Suppressor macrophage treated with lipopolysaccharide for 1 hour (primary cell): Measurements from ENCODE around the gene EFHB.
"Not testable (repeated sequence)": the region's sequence is repeated elsewhere in the genome, so short reads cannot be mapped to it uniquely, and the experiment has no call there.

Experiments
- DNase-seq, 3 donors: peaks; one replicate each; pipeline ENCODE4 v3.0.0-alpha.2; 2020 to 2022

Gene EFHB

GRCh38 chr3:19934098-19934566 lies at the start of gene EFHB:
TSS of gene EFHB (minus strand) at chr3:19934217. CDS start at chr3:19934018, 199 bp downstream.
- DNase-seq, result peak in 2 of 3 donors; percentile 10 to 23

DNA sequence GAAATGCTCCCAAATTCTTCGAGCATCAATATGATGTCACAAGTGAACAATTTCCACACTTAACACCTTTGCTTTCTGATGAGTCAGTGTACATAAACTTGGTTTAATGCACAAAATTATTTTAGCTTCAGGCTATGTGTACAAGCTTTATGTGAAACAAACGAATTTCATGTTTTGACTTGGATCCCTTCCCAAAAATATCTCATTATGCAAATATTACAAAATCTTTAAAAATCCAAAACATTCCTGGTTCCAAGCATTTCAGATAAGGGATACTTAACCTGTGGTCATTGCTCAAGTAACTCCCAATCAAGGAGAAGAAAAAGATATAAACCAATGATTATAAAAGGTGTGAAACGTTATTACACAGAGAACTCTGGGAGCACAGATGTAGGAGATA lies 38.0 kb upstream of the EFHB start:
- DNase-seq, result no peak

- DNase-seq, result no peak
Measured at GRCh38 chr3:19970327-19970726, 36.3 kb upstream of the EFHB start.

DNA sequence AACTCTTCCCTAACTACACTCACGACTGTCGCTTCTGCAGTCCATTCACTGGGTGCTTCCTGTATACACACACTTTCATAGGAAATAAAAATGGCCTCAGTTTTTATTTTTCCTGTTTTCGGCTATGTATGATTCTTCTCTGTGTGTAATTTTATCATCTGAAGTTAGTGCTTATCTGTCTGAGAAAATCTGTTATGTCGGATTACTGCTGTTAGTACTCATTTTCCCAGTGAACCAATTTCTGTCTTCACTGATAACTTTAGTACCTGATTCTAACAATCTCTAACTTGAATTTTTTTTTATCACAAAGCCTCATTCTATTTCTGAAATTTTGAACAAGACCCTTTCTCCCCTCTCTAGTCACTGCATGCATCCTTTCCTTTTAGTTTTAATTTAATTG lies 33.8 kb upstream of the EFHB start:
- DNase-seq, result no peak

GRCh38 chr3:19967208-19967607 lies 33.2 kb upstream of the EFHB start:
- DNase-seq, result no peak

GRCh38 chr3:19961960-19962359 lies 27.9 kb upstream of the EFHB start:
- DNase-seq, result no peak

DNA sequence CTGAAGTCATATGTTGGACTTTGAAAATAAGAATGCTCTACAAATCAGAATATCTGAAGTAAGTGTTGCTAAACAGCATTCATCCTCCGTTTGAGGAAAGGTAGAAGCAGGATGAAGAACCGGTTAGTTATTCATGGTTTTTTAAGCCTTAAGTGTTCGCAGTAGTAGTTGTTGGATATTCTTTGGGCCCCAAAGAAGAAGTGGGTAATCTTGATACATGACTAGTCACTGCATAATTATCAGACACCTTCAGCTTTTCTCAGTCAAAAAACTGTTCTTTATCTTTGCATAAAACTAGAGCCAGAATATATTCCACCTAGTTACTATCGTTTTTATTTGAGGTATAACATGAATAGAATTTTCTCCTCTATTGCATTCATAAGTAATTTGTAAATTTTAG lies 26.7 kb upstream of the EFHB start:
- DNase-seq, result no peak

- no peak for DNase-seq
Measured at GRCh38 chr3:19959505-19959904, 25.5 kb upstream of the EFHB start.

- DNase-seq, result not testable (repeated sequence)
Measured at GRCh38 chr3:19957354-19957753, 23.3 kb upstream of the EFHB start.

DNA sequence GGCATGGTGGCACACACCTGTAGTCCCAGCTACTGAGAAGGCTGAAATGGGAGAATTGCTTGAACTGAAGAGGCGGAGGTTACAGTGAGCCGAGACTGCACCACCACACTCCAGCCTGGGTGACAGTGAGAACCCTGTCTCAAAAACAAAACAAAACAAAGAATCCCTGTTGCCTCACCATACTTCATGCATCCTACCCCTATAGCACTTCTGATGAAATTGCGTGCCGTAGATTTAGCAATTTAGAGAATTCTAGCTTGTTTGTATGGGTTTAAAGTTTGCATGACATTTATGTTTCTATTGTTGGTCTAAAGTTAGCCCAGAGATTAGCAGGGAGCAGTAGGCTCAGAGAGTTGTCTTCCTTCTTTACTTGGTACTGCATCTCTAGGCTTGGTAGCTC lies 20.7 kb upstream of the EFHB start:
- DNase-seq, result no peak

DNA sequence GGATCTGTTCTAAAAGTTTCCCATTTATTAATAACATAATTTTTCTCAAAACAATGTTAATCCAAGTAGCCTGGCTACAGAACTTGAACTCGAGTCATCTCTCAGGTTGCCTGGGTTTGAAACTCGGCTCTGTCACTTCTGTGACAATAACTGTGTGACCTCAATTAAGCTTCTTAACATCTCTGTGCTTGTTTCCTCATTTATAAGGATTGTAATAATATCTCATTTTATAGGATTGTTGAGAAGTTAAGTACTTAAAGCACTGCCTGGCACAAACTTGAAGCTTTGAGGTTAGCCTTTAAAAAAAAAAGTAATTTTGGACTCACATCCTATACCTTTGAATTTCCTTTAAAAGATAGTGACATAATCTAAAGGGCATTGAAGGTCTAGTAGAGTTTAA lies 16.3 kb upstream of the EFHB start:
- no peak for DNase-seq

DNA sequence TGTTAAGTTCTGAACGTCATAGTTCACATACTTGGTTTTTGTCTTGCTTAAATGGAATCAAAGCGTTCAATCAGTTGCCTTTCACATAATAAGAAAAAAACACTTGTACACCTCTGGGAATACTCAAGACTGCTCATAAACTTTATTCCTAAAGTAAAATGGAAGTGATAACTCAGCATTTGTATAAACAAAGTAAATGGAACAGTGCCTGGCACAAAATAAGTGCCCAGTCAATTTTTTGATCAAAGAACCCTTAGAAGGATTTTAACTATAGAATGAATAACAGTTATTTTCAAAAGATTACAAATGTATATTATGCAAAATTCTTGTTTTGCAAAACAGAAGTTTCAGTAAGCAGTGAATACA lies 14.2 kb upstream of the EFHB start:
- no peak for DNase-seq

DNA sequence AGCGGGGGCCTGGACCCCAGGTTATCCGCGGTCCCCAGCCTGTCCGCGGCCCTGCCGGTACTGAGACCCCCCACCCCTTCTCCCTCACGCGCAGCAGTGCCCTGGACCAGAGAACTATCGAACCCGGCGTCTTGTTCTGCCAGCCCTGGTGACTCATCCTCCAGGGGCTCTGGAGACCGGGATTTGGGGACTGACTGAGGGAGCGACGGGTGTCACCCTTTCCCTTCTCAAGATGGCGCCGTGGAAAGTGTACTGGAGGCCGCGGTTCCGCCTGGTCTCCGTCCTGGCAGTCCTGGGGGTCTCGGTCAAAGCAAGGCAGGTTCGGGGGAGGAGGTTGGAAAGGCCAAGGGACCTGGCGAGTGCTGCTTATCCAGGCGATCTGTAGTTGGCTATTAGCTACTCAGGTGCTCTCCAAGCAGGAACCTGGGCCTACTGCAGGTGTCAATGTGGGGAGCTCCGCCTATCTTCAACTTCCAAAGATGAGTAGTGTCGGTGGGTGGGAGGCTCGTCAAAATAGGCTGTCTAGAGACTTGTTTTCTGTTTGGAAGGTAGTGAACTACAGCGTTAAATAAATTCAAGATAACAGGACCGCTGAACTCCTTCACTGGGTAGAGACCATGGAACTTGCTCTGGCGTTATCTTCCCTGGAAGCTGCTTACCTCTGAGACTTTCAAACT lies 13.7 kb upstream of the EFHB start:
- peak; percentile 69 to 78 (median 76) for DNase-seq

GRCh38 chr3:19946832-19947548 lies 13.0 kb upstream of the EFHB start, which contains the start of gene RAB5A:
TSS of gene RAB5A (plus strand) at chr3:19947097. CDS start at chr3:19950899, 3,802 bp downstream.
- peak; percentile 98 to 99 (median 99) for DNase-seq

- DNase-seq, result peak in 1 of 3 donors; percentile 50
Measured at GRCh38 chr3:19945969-19946831, 12.2 kb upstream of the EFHB start.

GRCh38 chr3:19945534-19945933 lies 11.5 kb upstream of the EFHB start:
- DNase-seq, result peak in 2 of 3 donors; percentile 13 to 37

DNA sequence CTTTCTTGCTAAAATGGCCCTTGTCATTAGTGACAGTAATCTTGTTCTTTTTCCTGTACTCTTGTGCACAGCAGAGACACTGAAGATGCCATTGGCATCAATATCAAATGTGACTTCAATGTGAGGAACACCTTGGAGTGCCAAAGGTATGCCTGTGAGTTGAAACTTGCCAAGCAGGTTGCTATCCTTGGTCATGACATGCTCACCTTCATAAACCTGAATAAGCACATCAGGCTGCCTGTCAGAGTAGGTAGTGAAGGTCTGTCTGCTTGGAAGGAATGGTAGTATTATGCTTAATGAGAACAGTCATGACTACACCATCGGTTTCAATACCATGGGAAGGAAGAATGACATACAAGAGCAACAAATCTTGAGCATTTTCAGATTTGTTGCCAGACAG lies 6.6 kb upstream of the EFHB start:
- DNase-seq, result no peak

- no peak for DNase-seq
Measured at GRCh38 chr3:19938295-19938627, 4.2 kb upstream of the EFHB start.

DNA sequence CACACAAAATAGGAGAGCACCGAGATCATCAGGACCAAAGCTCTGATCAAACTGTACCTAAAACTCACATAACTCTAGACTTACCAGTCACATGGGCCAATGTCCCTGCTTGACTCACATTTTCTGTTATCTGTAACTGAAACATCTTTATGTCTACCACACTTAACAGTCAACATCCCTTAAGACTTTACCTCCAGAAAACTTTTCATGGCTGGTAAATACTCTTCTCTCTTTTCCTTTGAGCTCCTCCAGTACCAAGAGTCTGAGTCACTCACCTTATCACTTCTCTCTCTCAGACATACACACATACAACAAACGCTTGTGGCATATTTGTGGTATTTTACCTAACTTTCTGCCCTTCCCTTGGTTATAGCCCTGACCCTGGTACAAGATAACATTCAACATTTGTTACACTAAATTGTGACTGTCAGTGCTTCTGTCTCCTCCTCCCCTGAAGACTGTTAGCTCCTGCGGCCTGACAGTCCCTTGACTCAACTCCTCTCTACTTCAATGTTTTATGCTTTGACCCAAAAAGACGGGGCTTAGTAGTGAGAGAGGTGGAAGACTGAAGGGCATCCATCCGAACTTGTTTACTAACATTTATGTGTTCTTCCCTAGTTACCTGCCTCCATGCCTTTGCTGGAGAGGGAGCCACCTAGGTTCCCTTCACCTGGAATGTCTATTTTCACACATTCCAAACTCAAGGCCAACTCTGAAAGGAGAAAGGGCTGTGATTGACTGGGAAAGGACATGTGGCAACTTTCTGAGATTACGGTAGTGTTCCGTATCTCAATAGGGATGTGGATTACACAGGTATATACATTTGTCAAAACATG lies 3.7 kb upstream of the EFHB start:
- no peak for DNase-seq

GRCh38 chr3:19932422-19932821 lies 1.6 kb downstream of the EFHB start:
- DNase-seq, result peak in 1 of 3 donors; percentile 5

- DNase-seq, result peak; percentile 63 to 81 (median 75)
Measured at GRCh38 chr3:19931767-19932188, 2.2 kb downstream of the EFHB start.

DNA sequence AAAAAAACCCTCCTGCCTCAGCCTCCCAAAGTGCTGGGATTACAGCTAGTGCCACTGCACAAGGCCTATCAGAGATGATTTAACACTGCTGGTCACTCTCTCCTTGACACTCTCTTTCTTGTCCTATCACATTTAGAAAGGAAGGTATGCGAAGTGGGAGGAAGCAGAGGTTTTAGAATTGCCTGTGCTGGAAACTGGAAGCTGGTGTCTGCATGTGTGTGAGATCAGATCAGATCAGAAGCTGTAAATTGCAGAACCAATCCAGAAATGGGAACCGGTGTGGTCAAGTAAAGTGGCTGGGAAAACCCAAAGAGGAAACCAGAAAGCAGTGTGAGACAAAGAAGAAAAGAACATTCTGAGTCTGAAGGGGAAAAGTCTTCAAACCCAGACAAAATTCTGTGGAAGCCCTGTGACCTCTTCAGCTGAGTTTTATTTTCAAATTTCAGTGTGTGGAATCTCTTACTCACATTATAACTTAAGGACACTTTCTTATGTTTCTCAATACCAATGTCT lies 2.8 kb downstream of the EFHB start:
- peak; percentile 86 to 96 (median 95) for DNase-seq
